Thyroid gland (tissue), 4 donors: Measurements from ENCODE around the gene GRIP2.

Experiments used
- POLR2A ChIP-seq, 2 donors: fragments of 450-650 bp; IDR thresholded peaks; one replicate each; pipeline ENCODE4 v1.6.1; 2017; ENCODE audit warnings: antibody characterized with exemption in 2 of 2, mild to moderate bottlenecking in 2 of 2, moderate library complexity in 1 of 2
- TF ChIP-seq, protein P1 (sequence below), 6 experiments: fragments of 200-600 bp in 3 of 6; fragments of 450-650 bp in 3 of 6; sonication (generic) in 3 of 6; IDR thresholded peaks; one replicate each; pipeline ENCODE4 v1.5.1; 2016 to 2019; ENCODE audit warnings: antibody characterized with exemption in 6 of 6, mild to moderate bottlenecking in 2 of 6, inconsistent platforms in 1 of 6, moderate library complexity in 1 of 6

DNA sequence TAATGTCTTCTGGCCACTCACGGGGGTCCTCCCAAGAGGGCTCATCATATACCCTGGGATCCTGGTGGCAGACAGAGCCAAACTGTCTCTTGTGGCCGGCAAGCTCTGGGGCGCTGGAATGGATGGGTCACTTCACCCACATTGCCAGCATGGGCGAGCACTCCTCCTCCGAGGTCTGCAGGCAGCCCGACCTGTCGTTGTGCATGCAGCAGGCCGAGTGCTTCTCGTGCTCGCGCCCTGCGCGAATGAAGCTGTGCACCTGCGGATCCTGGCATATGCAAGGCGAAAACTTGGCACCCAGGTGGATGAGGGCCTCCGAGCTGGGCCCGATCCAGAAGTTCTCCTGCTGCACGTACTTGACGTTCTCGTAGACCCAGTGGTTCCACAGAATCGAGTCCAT, 33.6 kb upstream of the GRIP2 start:
- TF ChIP-seq, protein P1, sequence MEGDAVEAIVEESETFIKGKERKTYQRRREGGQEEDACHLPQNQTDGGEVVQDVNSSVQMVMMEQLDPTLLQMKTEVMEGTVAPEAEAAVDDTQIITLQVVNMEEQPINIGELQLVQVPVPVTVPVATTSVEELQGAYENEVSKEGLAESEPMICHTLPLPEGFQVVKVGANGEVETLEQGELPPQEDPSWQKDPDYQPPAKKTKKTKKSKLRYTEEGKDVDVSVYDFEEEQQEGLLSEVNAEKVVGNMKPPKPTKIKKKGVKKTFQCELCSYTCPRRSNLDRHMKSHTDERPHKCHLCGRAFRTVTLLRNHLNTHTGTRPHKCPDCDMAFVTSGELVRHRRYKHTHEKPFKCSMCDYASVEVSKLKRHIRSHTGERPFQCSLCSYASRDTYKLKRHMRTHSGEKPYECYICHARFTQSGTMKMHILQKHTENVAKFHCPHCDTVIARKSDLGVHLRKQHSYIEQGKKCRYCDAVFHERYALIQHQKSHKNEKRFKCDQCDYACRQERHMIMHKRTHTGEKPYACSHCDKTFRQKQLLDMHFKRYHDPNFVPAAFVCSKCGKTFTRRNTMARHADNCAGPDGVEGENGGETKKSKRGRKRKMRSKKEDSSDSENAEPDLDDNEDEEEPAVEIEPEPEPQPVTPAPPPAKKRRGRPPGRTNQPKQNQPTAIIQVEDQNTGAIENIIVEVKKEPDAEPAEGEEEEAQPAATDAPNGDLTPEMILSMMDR (IDR thresholded peaks at IDR 0.05), result no peak
- no peak for TF ChIP-seq POLR2A (IDR thresholded peaks at IDR 0.05)
